WTC11 (cell line): ENCODE results near the gene RCVRN. TPM values are rescaled to one million over a fixed set of nuclear protein-coding genes. Genes with fewer than 3 reads are reported as not detected.

Source experiments
- ATAC-seq: fragments of 200-7000 bp; cut with Tn5 transposase; 2 replicates; pipeline ENCODE4 v1.10.0; 2021; ENCODE audit warnings: mild to moderate bottlenecking, moderate library complexity
- CTCF ChIA-PET: fragments of 300-600 bp; sonication (Branson Sonifier 250); formaldehyde crosslinking; loops from one replicate; lab custom pipeline; 2021; ENCODE audit warnings: antibody characterized with exemption; lab: Charles Lee
- POLR2A ChIA-PET: fragments of 350-600 bp; sonication (Branson Sonifier 250); formaldehyde crosslinking; loops from one replicate; lab custom pipeline; 2021; ENCODE audit warnings: antibody characterized with exemption; lab: Charles Lee
- DNase-seq: peaks from one replicate; pipeline ENCODE4 v3.0.0; 2021; ENCODE audit warnings: low spot score
- H3K27ac Mint-ChIP-seq: 2 replicates; pipeline ENCODE4 v1.8.0; 2021; ENCODE audit warnings: mixed read lengths
- H3K27me3 Mint-ChIP-seq: 2 replicates; pipeline ENCODE4 v1.8.0; 2021; ENCODE audit warnings: low read depth, mild to moderate bottlenecking, moderate library complexity, mixed read lengths
- H3K36me3 Mint-ChIP-seq: 2 replicates; pipeline ENCODE4 v1.8.0; 2021; ENCODE audit warnings: mixed read lengths
- H3K4me1 Mint-ChIP-seq: 2 replicates; pipeline ENCODE4 v1.8.0; 2022; ENCODE audit warnings: mixed read lengths
- H3K4me3 Mint-ChIP-seq: 2 replicates; pipeline ENCODE4 v1.8.0; 2021; ENCODE audit warnings: mild to moderate bottlenecking, moderate library complexity, mixed read lengths
- H3K9me3 Mint-ChIP-seq: 2 replicates; pipeline ENCODE4 v1.8.0; 2021; ENCODE audit warnings: mixed read lengths
- AFF4 ChIP-seq: sonication (generic); formaldehyde crosslinking; IDR thresholded peaks from 2 replicates; pipeline ENCODE4 v1.8.1; 2023; ENCODE audit warnings: mild to moderate bottlenecking, missing genetic modification reagents, borderline replicate concordance
- ATF1 ChIP-seq: sonication (generic); formaldehyde crosslinking; IDR thresholded peaks from 2 replicates; pipeline ENCODE4 v1.8.1; 2023; ENCODE audit warnings: mild to moderate bottlenecking, moderate library complexity, missing genetic modification reagents
- ATF3 ChIP-seq: sonication (generic); formaldehyde crosslinking; conservative IDR thresholded peaks from 2 replicates; pipeline ENCODE4 v1.8.1; 2022; ENCODE audit warnings: mild to moderate bottlenecking, missing genetic modification reagents
- ESRRA ChIP-seq: sonication (generic); formaldehyde crosslinking; IDR thresholded peaks from 2 replicates; pipeline ENCODE4 v1.8.1; 2022; ENCODE audit warnings: mild to moderate bottlenecking, missing genetic modification reagents, borderline replicate concordance
- ETV6 ChIP-seq: sonication (generic); formaldehyde crosslinking; IDR thresholded peaks from 2 replicates; pipeline ENCODE4 v1.8.1; 2022; ENCODE audit warnings: mild to moderate bottlenecking, missing genetic modification reagents
- FOXK1 ChIP-seq: sonication (generic); formaldehyde crosslinking; IDR thresholded peaks from 2 replicates; pipeline ENCODE4 v1.8.0; 2022; ENCODE audit warnings: mild to moderate bottlenecking, moderate library complexity, missing genetic modification reagents
- FOXP1 ChIP-seq: sonication (generic); formaldehyde crosslinking; IDR thresholded peaks from 2 replicates; pipeline ENCODE4 v1.8.0; 2022; ENCODE audit warnings: missing genetic modification reagents, mild to moderate bottlenecking, moderate library complexity, borderline replicate concordance
- HMGXB4 ChIP-seq: sonication (generic); formaldehyde crosslinking; IDR thresholded peaks from 2 replicates; pipeline ENCODE4 v1.8.1; 2023; ENCODE audit warnings: mild to moderate bottlenecking, moderate library complexity, missing genetic modification reagents
- MXD4 ChIP-seq: fragments of 250-450 bp; sonication (Bioruptor Pico); IDR thresholded peaks from 2 replicates; pipeline ENCODE4 v1.8.0; 2021; ENCODE audit warnings: mild to moderate bottlenecking, moderate library complexity, borderline replicate concordance
- NR2C2 ChIP-seq: sonication (generic); formaldehyde crosslinking; IDR thresholded peaks from 2 replicates; pipeline ENCODE4 v1.8.0; 2022; ENCODE audit warnings: mild to moderate bottlenecking, missing genetic modification reagents
- PREB ChIP-seq: sonication (generic); formaldehyde crosslinking; IDR thresholded peaks from 2 replicates; pipeline ENCODE4 v1.8.1; 2022; ENCODE audit warnings: mild to moderate bottlenecking, missing genetic modification reagents, moderate library complexity, borderline replicate concordance
- SMAD3 ChIP-seq: sonication (generic); formaldehyde crosslinking; IDR thresholded peaks from 2 replicates; pipeline ENCODE4 v1.8.0; 2022; ENCODE audit warnings: missing genetic modification reagents, mild to moderate bottlenecking, borderline replicate concordance
- SP1 ChIP-seq: sonication (generic); formaldehyde crosslinking; conservative IDR thresholded peaks from 2 replicates; pipeline ENCODE4 v1.8.1; 2022; ENCODE audit warnings: missing genetic modification reagents
- TEAD1 ChIP-seq: sonication (generic); formaldehyde crosslinking; IDR thresholded peaks from 2 replicates; pipeline ENCODE4 v1.8.0; 2022; ENCODE audit warnings: mild to moderate bottlenecking, missing genetic modification reagents
- USF1 ChIP-seq: sonication (generic); formaldehyde crosslinking; IDR thresholded peaks from 2 replicates; pipeline ENCODE4 v1.8.0; 2022; ENCODE audit warnings: mild to moderate bottlenecking, missing genetic modification reagents
- ZBTB21 ChIP-seq: sonication (generic); formaldehyde crosslinking; IDR thresholded peaks from 2 replicates; pipeline ENCODE4 v1.8.1; 2023; ENCODE audit warnings: mild to moderate bottlenecking, missing genetic modification reagents, borderline replicate concordance
- ZMAT4 ChIP-seq: fragments of 250-450 bp; sonication (Bioruptor Pico); IDR thresholded peaks from 2 replicates; pipeline ENCODE4 v1.9.0; 2021; ENCODE audit warnings: mild to moderate bottlenecking
- ZNF138 ChIP-seq: sonication (generic); formaldehyde crosslinking; conservative IDR thresholded peaks from 2 replicates; pipeline ENCODE4 v1.8.1; 2022; ENCODE audit warnings: mild to moderate bottlenecking, moderate library complexity, missing genetic modification reagents
- ZNF317 ChIP-seq: sonication (generic); formaldehyde crosslinking; IDR thresholded peaks from 2 replicates; pipeline ENCODE4 v1.8.1; 2023; ENCODE audit warnings: low read depth, mild to moderate bottlenecking, moderate library complexity, missing genetic modification reagents, borderline replicate concordance
- ZNF416 ChIP-seq: fragments of 250-450 bp; sonication (Bioruptor Pico); IDR thresholded peaks from 2 replicates; pipeline ENCODE4 v1.9.0; 2021; ENCODE audit warnings: mild to moderate bottlenecking, inconsistent platforms
- total RNA-seq: library from RNA; stranded (reverse); gene quantifications from 3 replicates; pipeline ENCODE4 v1.2.3, GENCODE V29; 2021

RCVRN gene
- total RNA-seq, 1 experiment from 2014 or later = not detected

- TF ChIP-seq ZNF317 (no peak), ATF3 (no peak), TEAD1 (no peak), ESRRA (CRISPR knock-in tag) (no peak)
These were observed 12.1 kb upstream of the RCVRN start (continued) for GRCh38 chr17:9917131-9917530.

- no peaks in the 10 kb centered on the region for H3K36me3 Mint-ChIP-seq
- TF ChIP-seq ATF3 = no peak
- no peak for TF ChIP-seq USF1 (CRISPR knock-in tag)
- TF ChIP-seq ATF1 (CRISPR knock-in tag) = no peak
- TF ChIP-seq NR2C2 (CRISPR knock-in tag) = no peak
- no peak for TF ChIP-seq MXD4 (CRISPR knock-in tag)
- TF ChIP-seq ZNF138 (CRISPR knock-in tag) = no peak
- no peak for TF ChIP-seq AFF4 (CRISPR knock-in tag)
- ChIA-PET POLR2A (no interaction called here), CTCF (interaction anchor here (0.7 to 1.7 kb wide), 2 partner anchors 11 to 13 kb away, joined by 3 to 6 read pairs; partner anchors contain the start of gene RCVRN)
- H3K27me3 Mint-ChIP-seq = no peaks in the 10 kb centered on the region
- H3K27ac Mint-ChIP-seq = no peak overlapping the region
- H3K4me3 Mint-ChIP-seq = no peak overlapping the region
- no peak for ATAC-seq
- no peaks in the 10 kb centered on the region for H3K9me3 Mint-ChIP-seq
- DNase-seq = no peak
- H3K4me1 Mint-ChIP-seq = no peaks in the 10 kb centered on the region
These were observed 11.0 kb upstream of the RCVRN start for GRCh38 chr17:9916108-9916507.

- no peaks in the 10 kb centered on the region for H3K9me3 Mint-ChIP-seq
- H3K27ac Mint-ChIP-seq = no peak overlapping the region
- H3K4me3 Mint-ChIP-seq = no peak overlapping the region
- TF ChIP-seq ZNF416 (CRISPR knock-in tag) (no peak), FOXK1 (CRISPR knock-in tag) (no peak), ZMAT4 (no peak), SP1 (CRISPR knock-in tag) (no peak), SMAD3 (CRISPR knock-in tag) (no peak), ZBTB21 (CRISPR knock-in tag) (no peak), HMGXB4 (no peak), ETV6 (CRISPR knock-in tag) (no peak), FOXP1 (CRISPR knock-in tag) (no peak), PREB (CRISPR knock-in tag) (no peak)
- TF ChIP-seq, all 79 proteins: peak for 0
- ATAC-seq (no peak), DNase-seq (no peak)
- no peaks in the 10 kb centered on the region for H3K36me3 Mint-ChIP-seq
- H3K4me1 Mint-ChIP-seq = peaks cover 5% of the 10 kb centered on the region; the same call in 1 of the 2 replicates
- CTCF ChIA-PET = interaction anchor here (1.1 to 1.3 kb wide), 3 partner anchors 8 to 336 kb away, joined by 3 to 4 read pairs (median 3); no protein-coding TSS in a partner anchor
- POLR2A ChIA-PET = no interaction called here
- no peaks in the 10 kb centered on the region; the same call in 1 of the 2 replicates for H3K27me3 Mint-ChIP-seq
These were observed 8.4 kb upstream of the RCVRN start for GRCh38 chr17:9913476-9913875.
